GM19025 (cell line): ENCODE results near the gene MSI2.
A peak's percentile ranks its signal among the peaks of the same experiment; 100 is the strongest.

Experiments
- ATAC-seq: cut with Tn5 transposase; IDR thresholded peaks from one replicate; pipeline ENCODE4 v1.9.1; 2021; ENCODE audit warnings: mild to moderate bottlenecking, low read depth, moderate library complexity; ENCODE audit not compliant: unreplicated experiment

Gene MSI2

DNA sequence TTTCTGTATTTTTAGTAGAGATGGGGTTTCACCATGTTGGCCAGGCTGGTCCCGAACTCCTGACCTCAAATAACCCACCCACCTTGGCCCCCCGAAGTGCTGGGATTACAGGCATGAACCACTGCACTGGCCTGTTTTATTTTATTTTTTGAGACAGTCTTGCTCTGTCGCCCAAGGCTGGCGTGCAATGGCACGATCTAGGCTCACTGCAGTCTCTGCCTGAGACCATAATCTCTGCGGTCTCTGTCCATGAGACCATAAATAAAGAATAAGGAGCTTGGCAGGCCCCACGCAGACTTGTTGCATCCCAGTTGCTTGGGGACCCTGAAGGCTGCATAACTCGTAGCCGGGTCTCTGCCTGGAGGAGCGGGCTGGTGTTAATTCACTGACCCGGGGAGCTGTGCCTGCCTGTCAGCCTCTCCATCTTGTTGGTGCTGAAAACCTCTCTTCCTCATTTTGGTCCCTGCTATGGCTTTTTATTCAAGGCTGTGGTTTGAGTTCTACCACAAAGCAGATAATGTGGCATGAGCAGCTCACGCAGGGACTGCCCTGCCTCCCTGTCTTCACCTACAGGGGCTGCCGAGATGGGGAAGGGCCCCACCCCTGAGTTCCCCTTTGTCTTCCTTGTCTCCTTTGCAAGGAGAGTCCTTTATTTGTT, 82.1 kb downstream of the MSI2 start:
- ATAC-seq, result peak; percentile 72

DNA sequence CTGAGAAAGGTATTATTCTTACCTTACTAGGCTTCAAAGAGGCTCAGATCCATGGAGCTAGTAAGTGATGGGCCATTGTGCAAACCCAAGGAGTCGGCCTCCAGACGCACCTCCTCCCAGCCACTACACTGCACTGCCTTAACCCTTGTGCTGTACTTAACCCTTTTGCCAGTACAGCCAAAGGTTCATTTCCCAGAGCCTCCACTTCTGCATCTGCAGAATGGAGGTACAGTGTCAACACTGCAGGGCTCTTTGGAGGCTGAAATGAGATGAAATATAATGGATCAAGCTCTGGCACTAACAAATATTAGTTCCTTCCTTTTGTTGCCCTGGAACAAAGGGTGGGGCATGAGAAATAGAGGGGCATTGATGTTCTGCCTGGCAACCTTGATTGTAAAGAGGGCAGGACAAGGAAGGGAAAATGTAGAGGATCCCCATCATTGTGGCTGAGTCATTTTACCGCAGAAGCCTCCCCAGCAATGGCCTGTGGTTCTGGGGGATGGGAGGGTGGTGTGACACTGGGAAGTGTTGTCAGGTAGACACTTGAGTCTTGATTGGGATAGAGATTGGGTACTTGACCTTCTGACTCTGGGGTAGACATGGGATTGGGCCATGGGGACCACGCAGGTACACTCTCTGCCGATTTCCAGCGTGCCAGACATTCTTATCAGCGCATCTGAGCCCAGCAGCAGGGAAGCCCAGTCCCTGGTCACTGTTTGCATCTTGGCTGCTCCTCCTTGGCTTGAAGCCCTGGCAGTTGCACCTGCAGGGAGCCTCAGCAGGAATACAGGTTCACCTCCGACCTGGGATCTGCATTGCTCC, 84.0 kb downstream of the MSI2 start:
- no peak for ATAC-seq

DNA sequence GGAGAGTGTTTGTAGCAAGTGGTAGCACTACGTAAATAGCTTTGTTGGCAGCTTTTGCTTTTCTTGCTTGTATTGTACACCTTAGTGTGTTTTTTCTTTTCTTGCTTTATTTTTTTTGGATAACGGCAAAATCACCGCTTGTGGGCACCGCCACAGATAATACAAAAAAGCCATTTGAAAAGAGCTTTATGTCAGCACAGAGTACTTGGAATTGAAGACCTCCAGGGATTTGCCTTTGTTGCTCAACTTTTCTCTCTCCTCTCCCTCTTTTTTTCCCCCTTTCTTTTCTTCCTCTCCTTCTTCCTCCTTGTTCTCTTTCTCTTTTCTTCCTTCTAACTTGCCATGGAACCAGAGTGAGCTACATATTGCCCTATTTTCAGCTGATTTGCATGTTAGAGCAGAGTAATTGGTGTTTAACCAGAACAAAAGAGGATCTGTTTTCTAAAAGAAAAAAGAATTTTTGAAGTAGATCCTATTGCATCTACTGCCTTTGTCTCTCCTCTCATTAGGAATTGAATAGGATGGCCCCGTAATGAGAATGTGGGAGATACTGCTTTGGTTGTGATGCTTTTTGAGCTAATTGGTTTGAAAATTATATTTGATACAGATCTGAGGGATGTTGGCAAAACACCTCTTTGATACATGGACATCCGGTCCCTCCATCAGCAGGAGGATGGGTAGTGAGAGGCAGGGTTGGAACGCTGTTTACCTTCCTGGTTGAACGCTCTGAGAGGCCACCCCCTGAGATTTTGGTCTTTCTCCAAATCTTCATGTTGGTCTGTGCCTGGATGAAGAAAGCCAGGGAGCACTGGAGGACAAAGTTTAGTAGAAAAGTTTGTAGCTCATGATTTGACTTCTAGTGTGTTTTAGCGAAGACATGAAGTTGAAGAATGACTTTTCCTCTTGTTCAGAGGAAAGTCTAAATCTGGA, 85.6 kb downstream of the MSI2 start:
- ATAC-seq, result no peak

DNA sequence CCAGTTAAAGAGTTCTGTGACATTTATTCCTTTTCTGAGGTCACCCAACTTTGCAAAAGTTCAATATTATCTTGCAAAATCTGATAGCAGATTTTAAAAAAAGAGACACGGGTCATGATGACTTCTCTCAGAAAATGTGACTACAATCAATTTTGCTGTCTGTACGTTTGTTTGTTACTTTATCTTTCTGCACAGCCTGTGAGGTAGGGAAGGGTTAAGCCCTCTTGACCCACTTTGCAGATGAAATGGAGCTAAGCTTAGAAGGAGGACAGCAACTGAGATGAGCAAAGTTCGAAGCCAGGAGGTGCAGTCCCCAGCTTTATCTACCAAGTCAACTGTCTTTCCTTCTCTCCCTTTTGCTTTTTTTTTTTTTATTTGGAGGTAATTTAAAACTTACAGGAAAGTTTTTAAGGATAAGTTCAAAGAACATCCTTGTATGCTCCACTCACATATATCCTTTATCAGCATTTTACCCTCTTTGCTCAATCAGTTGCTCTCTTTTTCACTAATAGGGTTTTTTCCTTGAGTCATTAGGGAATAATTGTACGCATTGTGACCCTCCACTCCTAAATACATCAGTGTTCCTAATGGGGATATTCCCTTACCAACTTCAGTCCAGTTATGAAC, 86.8 kb downstream of the MSI2 start:
- ATAC-seq, result no peak

DNA sequence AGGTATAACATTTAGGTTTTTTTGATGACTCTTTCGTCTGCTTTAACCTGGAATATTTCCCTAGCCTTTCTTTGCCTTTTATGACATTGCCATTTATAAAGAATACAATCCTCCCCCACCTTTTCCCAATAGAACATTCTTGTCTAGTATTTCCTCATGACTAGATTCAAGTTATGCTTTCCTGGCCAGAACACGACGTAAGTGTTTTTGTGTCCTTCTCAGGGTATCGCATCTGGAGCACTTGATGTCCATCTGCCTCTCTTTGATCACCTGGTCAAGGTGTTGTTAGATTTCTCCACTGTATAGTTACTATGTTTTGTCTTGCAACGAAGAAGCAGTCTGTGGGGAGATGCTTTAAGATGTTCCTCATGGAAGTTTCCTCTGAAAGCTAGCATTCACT, 87.4 kb downstream of the MSI2 start:
- no peak for ATAC-seq

GRCh38 chr17:57344261-57344660, 87.9 kb downstream of the MSI2 start:
- no peak for ATAC-seq

DNA sequence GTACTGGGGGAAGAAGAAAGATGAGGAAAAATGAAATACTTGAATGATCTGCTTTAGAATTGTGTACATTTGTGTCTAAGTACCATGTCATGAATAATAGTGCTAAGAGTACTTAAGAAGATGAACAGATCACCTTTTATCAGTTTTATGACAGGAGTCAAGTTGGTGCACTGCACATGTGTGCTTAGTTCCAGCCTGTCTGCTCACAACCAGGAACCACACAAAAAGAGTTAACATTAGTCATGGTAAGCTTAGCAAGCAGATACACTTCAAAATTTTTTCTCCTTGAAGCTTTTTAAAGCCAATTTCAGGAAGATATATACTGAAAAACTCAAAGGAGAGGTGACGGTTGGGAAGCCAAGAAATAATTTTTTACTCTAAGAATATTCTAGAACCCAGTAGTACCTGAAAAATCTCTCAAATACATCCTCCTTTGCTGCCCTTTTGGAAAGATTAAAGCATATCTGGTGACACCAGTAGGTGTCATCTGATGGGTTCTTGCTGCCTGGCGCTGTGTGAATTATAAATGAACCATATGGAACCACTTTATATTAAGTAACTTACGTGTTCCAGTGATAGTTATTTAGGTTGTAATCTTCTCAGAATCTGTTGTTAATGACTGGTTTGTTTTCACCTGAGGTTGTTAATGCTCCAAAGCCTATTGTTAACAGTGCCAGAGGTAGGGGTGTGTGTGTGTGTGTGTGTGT, 93.4 kb downstream of the MSI2 start:
- no peak for ATAC-seq

- no peak for ATAC-seq
These were observed 93.9 kb downstream of the MSI2 start for GRCh38 chr17:57350266-57350665.

GRCh38 chr17:57352665-57353175, 96.4 kb downstream of the MSI2 start:
- ATAC-seq, result no peak

DNA sequence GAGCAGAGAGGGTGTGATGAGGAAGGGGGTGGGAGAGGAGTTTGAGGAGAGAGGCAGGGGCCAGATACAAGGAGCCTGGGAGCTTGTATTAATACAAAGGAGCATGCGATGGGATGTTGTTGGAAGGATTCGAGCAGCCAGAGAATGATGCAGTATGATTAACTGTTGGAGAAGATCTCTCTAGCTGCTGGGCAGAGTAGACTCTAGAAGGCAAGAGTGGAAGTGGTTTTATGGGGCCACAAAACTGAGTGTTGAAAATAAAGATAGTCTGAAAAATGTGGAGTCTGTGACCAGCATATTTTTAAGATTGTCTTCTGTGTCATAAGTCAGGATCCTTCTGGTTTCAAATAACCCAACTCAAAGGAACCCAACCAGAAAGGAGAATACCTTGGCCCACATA, 98.3 kb downstream of the MSI2 start:
- no peak for ATAC-seq

DNA sequence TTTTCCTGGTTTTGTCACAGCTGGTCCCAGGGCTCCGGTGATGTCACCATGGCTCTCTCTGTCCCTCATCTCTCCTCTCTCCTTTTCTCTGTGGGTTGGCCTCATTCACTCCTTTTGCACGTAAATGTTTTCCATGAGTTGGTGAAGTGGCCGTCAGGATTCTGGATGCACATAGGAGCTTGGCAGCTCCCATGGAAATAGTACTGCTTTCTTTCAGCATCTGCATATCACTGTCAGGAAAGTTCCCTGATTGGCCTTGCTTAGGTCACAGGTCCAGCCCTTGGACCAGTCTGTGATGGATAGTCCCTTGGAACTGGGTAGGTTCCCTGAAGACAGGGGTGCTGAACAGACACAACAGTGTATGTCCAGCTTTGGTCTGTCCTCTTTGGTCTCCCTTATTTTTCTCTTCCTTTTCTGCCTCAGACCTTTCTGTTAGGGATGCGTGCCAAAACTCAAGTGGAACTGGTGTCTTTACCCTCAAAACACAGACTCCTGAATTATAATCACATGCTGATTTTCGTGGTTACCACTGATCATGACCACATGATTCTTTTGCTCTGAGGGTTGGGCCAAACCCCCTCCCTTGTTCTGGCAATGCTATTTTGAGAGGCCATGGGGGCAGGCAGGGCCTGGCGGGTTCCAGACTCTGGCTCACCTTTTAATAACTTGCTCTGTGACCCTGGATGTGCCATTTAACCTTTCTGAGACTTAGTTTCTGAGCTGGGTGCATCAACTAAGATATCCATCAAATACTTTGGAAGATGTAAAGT, 99.0 kb downstream of the MSI2 start:
- no peak for ATAC-seq

DNA sequence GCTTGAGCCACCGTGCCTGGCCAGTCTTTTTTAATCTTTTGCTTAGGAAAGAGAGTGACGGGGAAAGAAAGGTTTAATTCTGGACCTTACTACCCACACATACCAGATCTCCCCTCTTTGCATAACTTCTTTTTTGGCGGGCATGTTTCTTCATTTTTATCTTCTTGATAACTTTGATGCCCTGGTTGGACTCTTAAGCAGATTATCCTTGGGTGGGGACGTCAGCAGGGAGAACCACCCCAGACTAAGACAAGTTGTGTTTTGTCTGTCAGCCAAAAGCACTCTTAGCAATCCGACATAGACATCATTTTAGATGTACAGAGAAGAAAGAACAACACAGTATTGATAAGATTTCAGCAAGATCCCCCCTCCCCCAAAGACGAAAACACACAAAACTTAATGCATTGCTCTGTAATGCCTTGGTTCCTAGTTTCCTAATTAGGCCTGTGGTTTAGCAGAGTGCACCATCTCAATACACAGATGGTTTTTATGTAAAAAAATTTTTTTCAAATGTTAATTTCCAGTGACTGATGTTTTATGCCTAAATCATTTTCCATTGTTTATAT, 99.9 kb downstream of the MSI2 start:
- peak; percentile 16 for ATAC-seq

GRCh38 chr17:57356719-57357391, 100.5 kb downstream of the MSI2 start:
- peak; percentile 41 for ATAC-seq

DNA sequence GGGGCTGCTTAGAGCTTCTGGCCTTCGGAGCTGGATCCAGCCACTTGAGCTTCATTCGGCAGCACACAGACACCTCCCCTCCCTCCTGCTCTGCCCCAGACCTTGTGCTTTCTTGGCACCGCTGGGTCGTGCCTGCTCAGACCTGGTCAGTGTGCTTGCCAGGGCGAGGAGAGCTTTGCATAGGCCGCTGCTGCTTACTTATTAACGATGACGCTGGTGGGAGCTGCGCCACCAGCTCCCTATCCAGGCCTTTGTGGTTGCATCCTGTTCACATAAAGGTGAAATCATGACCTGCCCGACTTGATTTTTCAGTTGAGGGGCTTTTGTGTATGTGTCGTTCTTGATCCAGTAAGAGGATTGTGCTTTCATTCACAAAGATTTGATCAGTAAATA, 101.1 kb downstream of the MSI2 start:
- peak; percentile 45 for ATAC-seq

DNA sequence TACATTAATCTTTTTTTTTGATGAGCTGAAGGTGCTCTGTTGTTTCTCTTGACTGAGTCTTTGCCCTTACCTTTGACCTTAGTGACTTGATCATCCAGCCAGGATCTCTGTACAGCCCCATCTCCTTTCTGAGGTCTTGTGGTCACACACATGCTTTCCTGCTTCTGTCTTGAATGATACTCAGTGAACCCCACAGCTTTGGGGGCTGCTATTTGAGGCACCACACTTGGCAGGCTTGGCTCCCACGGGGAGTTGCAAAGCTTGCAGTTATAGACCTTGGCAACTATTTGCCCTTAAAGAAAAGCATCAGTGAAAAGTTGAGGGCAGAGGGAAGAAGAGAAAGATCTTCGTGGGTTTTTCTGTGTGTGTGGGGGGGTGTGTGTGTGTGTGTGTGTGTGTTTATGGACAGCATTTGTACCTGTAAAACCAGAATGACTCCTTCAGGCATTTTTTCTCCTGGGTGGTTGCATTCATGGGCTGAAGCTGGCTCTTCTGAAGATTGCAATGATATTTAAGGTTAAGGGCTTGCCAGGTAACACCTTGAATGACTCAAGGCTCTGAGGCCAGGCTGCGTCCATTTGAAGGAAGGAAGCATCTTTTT, 101.6 kb downstream of the MSI2 start:
- ATAC-seq, result peak; percentile 58

- no peak for ATAC-seq
These were observed 103.9 kb downstream of the MSI2 start for GRCh38 chr17:57360266-57360665.

DNA sequence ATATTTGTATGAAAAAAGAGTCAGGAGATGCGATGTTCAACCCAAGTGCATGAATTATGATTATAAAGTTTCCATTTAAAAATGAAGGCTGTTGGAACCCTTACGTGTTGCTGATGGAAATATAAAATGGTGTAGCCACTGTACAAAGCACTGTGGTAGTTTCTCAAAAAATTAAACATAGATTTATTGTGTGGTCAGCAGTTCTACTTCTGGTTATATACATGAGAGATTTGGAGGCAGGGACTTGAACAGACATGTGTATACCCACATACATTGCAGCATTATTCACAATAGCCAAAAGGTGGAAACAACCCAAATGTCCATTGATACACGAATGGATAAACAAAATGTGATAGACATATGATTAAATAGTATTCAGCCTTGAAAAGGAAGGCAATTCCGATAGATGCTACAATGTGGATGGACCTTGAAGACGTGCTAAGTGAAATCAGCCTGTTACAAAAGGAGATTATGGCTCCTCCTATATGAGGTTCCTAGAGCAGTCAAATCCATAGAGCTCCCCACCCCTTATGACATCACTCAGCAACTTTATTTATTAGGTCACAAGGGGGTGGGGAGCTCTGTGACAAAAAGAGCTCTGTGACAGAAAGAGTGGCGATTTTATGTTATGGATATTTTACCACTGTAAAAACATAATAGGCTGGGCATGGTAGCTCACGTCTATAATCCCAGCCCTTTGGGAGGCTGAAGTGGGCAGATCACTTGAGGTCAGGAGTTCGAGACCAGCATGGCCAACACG, 106.7 kb downstream of the MSI2 start:
- no peak for ATAC-seq
